Astrocyte of the cerebellum (primary cell): ENCODE data around the gene ANAPC5.

Experiments used
- DNase-seq: peaks from one replicate; pipeline ENCODE4 v3.0.0-alpha.2; 2011; ENCODE audit warnings: low read depth
- H3K4me3 ChIP-seq: 2 replicates; pipeline ENCODE4 v1.5.1; 2011; ENCODE audit warnings: mild to moderate bottlenecking, low read depth, low read length, moderate library complexity
- in situ Hi-C: cut with HindIII; loops from 2 replicates; pipeline ENCODE4 v1.10.0; 2017; ENCODE audit warnings: low sequenced_read_pairs
- TF ChIP-seq, protein P1 (sequence below): IDR thresholded peaks from 2 replicates; pipeline ENCODE4 v1.5.1; 2012; ENCODE audit warnings: low read length, low read depth, moderate library complexity, mild to moderate bottlenecking; ENCODE audit errors: missing control alignments

ANAPC5 gene, protein sequence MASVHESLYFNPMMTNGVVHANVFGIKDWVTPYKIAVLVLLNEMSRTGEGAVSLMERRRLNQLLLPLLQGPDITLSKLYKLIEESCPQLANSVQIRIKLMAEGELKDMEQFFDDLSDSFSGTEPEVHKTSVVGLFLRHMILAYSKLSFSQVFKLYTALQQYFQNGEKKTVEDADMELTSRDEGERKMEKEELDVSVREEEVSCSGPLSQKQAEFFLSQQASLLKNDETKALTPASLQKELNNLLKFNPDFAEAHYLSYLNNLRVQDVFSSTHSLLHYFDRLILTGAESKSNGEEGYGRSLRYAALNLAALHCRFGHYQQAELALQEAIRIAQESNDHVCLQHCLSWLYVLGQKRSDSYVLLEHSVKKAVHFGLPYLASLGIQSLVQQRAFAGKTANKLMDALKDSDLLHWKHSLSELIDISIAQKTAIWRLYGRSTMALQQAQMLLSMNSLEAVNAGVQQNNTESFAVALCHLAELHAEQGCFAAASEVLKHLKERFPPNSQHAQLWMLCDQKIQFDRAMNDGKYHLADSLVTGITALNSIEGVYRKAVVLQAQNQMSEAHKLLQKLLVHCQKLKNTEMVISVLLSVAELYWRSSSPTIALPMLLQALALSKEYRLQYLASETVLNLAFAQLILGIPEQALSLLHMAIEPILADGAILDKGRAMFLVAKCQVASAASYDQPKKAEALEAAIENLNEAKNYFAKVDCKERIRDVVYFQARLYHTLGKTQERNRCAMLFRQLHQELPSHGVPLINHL

DNA sequence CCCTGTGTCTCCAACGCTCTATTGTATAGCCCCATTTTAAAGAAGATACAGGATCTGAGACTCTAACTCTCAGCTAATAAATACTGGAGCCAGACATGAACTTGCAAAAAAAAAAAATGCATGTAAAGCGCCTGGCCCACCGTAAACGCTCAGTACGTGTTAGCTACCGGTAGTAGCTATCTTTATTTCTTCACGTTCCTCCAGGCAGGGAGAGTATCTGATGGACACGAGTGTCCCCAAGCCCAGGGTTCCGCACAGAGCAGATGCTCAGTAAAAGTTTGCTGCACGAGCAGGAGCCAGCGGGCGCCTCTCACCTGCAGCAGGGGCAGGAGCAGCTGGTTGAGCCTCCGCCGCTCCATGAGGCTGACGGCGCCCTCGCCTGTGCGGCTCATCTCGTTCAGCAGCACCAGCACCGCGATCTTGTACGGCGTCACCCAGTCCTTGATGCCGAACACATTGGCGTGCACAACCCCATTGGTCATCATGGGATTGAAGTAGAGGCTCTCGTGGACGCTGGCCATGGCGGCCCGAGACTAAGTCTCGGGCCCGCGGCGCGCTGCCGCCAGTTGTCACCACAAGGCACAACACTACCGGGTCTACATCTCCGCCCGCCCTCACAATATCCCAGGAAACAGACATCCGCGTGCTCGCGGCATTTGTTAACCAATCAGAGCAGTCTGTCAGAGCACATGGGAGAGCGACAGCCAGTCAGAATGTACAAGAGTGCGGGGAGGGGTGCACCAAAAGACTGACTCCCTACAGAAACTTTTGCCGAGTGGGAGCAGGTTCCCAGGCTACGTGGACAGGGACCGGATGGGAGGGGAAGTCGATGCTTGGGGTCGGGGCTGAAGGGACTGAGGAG, at the start of gene ANAPC5:
Gene ANAPC5, minus strand, starts transcription at position 592 of the 862 bp plus-strand sequence. Its CDS starts 71 bp downstream, at position 521.
- peak within 1 kb of the TSS; percentile 68 for H3K4me3 ChIP-seq
- in situ Hi-C loops = no loop called here
- peak; percentile 97 for DNase-seq

DNA sequence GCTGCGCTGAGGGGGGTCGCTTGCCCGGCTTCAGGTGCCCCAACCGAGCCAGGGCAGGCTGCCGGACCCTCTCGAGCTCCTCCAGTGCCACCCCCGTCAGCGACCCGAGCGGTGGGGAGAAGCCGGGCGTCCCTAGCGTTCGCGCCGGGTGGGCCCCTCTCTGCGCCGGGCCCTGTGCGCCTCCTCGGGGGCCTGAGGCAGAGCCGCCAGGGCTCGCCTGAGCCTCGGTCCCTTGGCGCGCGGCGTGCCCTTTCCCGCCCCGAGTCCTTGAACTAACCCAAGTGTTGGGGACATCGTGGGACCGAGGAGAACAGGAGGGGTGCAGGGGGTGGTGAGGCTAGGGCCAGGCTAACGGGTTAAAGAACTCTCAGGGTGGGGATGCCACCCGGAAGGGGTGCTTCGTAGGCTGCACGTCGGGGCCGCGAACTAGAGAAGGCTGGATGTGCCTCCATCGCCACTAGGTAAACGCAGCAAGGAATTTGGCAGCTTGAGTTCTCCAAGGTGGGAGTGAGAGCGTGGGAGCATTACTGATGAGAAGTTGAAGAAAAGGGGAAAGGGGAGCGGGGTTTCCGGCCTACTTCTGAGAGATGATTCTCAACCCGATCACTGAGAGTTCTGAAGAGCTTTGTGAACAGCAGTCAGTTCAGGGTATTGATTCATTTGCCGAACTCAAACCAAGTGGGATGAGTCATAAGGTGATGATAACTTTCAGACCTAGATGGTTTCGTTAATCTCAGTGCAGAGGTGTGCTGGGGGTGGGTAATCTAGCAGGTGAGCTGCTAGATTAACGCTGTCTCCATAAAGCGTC, 48.3 kb upstream of the ANAPC5 start:
- in situ Hi-C loops = no loop called here
- peak overlapping the region; percentile 93 for H3K4me3 ChIP-seq
- no peak for DNase-seq
- TF ChIP-seq, protein P1, sequence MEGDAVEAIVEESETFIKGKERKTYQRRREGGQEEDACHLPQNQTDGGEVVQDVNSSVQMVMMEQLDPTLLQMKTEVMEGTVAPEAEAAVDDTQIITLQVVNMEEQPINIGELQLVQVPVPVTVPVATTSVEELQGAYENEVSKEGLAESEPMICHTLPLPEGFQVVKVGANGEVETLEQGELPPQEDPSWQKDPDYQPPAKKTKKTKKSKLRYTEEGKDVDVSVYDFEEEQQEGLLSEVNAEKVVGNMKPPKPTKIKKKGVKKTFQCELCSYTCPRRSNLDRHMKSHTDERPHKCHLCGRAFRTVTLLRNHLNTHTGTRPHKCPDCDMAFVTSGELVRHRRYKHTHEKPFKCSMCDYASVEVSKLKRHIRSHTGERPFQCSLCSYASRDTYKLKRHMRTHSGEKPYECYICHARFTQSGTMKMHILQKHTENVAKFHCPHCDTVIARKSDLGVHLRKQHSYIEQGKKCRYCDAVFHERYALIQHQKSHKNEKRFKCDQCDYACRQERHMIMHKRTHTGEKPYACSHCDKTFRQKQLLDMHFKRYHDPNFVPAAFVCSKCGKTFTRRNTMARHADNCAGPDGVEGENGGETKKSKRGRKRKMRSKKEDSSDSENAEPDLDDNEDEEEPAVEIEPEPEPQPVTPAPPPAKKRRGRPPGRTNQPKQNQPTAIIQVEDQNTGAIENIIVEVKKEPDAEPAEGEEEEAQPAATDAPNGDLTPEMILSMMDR = peak; percentile 5

More for the DNA sequence above, at the start of gene ANAPC5:
- TF ChIP-seq, protein P1 = no peak

DNA sequence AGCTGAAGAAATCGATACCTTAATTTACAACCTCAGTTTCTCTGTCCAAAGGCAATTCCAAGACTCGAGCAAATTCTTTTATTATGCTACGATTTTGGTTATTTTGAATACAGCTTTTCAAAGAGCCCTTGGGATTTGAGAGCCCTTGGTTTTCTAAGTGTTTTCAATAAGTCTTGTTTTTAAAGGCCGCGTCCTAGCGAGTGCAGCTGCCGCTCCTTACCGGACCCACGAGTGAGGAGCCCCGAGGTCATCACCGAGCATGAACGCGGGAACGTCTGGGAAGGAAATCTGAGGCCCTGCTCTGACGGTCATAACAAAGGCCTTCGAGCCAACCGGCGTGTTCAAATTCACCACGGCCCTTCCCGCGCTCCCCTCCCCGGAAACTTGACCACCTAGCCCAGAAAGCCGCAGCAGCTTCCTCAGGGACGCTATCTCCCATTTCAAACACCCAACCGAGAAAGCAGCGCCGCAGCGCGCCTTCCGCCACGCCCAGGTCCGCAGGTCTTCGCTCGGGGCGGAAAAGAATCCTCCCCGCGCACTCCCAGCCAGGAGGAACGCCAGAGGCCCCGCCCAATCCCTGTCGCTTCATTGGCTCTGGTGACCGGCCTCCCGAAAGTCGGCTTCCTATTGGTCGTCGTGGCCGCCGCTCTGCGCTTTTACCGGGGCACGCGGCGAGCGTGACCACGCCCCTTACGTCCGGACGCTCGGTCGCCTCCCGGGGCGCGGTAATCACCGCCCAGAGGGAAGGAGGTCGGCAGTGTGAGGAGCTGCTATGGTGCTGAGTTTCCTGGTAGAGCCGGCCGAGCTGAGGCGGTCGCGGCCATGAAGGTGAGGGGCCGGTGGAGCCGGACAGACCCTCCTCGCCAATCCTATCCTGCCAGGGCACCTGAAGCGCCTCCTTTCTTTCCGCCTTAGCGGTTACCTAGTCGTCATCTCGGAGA, 47.5 kb upstream of the ANAPC5 start, which contains the start of gene RNF34:
Gene RNF34, plus strand, starts transcription at position 728 of the 941 bp plus-strand sequence. Its CDS starts 95 bp downstream, at position 823.
- TF ChIP-seq, protein P1 = no peak
- in situ Hi-C loops = no loop called here
- DNase-seq = peak; percentile 94
- H3K4me3 ChIP-seq = peak within 1 kb of the TSS; percentile 93

DNA sequence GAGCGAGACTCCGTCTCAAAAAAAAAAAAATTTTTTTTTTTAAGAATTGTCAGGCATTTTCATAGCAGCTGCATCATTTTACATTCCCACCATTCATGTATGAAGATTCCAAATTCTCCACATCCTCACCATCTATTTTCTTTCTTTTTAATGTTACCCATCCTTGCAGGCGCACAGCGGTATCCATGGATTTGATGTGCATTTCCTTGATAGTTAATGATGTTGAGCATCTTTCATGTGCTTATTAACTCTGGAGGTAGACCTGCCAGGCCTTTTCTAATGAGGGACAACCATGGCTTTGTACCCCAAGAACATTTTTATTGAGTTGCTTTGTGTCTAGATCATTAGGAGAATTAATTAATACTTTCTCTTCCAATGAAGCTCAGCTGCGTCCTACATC, 46.1 kb upstream of the ANAPC5 start:
- TF ChIP-seq, protein P1 = no peak
- in situ Hi-C loops = no loop called here
- no peak overlapping the region for H3K4me3 ChIP-seq
- no peak for DNase-seq

DNA sequence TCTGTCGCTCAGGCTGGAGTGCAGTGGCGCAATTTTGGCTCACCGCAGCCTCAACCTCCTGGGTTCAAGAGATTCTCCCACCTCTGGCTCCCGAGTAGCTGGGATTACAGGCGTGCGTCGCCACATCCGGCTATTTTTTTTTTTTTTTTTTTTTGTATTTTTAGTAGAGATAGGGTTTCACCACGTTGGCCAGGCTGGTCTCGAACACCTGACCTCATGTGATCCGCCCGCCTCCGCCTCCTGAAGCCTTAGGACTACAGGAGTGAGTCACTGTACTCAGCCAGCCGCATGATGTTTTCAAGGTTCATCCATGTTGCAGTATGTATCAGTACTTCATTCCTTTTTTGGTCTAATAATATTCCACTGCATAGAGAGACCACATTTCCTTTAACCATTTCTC, 45.3 kb upstream of the ANAPC5 start:
- in situ Hi-C loops = no loop called here
- no peak for DNase-seq
- TF ChIP-seq, protein P1 = no peak
- H3K4me3 ChIP-seq = no peak overlapping the region
